Cardiac septum (tissue), 1 donor: Measurements from ENCODE around the gene SENP8. TPM values are rescaled to one million over a fixed set of nuclear protein-coding genes. Genes with fewer than 3 reads are reported as not detected.
"Not testable (repeated sequence)": the region's sequence is repeated elsewhere in the genome, so short reads cannot be mapped to it uniquely, and the experiment has no call there.

Experiments used
- DNase-seq: peaks from one replicate; pipeline ENCODE4 v3.0.0-alpha.2; 2020; ENCODE audit warnings: low spot score
- intact Hi-C: fragments of 100-400 bp; cut with DNase I; formaldehyde crosslinking; loops from one replicate; pipeline ENCODE4 v1.14.0; 2022
- total RNA-seq: library from RNA; stranded (reverse); fragmentation: NEBNext Ultra II Directional; extraction: Animal tissue kit (Norgen Biotek cat#: 25700); gene quantifications from one replicate; pipeline ENCODE4 v1.2.1, GENCODE V29; 2021
- donor health status: DM: no; HTN: no; CAD: no.

SENP8 gene
- total RNA-seq, 1 donor from 2014 or later: 4.2 TPM

DNA sequence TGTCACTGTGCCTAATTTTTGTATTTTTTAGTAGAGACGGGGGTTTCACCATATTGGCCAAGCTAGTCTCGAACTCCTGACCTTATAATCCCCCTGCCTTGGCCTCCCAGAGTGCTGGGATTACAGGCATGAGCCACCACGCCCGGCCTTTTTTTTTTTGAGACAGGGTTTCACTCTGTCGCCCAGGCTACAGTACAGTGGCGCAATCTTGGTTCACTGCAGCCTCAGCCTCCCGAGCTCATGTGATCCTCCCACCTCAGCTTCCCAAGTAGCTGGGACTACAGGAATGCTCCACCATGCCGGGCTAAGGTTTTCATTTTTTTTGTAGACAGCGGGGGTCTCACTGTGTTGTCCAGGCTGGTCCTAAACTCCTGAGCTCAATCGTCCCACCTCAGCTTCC is 53.8 kb downstream of the SENP8 start:
- intact Hi-C loops, DNase-seq: not testable (repeated sequence)

DNA sequence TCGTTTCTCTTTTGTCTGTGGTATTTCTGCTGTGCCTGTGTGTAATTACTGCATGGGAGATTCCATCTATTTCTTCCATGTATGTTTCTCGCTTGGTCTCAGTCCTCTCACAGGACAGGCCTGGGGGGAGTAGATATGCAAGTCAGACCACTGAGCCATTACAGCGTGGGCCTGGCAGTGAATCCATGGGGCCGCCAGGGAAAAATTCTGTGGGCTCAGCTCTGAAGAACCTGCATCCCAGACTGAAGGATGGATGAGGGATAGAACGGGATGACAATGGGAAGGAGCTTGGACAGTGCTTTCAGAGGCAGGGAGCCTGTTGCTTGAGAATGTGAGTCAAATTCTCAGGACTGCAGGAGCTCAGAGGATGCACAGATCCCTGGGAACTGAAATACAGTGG is 54.6 kb downstream of the SENP8 start:
- no peak for DNase-seq
- intact Hi-C loops: no loop called here

DNA sequence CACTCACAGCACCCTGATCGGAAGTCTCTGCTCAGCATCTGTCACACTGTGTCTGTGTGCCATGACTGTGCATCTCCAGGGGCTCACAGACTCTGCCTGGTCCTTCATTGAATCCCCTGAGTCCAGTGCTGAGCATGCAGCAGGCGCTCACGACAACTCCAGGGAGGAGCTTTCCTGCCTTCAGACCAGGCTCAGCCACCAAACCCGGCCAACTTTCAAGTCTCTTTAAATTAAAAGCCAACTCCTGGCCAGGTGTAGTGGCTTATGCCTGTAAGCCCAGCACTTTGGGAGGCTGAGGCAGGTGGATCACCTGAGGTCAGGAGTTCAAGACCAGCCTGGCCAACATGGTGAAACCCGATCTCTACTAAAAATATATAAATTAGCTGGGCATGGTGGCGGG is 55.2 kb downstream of the SENP8 start:
- intact Hi-C loops: no loop called here
- DNase-seq: no peak

DNA sequence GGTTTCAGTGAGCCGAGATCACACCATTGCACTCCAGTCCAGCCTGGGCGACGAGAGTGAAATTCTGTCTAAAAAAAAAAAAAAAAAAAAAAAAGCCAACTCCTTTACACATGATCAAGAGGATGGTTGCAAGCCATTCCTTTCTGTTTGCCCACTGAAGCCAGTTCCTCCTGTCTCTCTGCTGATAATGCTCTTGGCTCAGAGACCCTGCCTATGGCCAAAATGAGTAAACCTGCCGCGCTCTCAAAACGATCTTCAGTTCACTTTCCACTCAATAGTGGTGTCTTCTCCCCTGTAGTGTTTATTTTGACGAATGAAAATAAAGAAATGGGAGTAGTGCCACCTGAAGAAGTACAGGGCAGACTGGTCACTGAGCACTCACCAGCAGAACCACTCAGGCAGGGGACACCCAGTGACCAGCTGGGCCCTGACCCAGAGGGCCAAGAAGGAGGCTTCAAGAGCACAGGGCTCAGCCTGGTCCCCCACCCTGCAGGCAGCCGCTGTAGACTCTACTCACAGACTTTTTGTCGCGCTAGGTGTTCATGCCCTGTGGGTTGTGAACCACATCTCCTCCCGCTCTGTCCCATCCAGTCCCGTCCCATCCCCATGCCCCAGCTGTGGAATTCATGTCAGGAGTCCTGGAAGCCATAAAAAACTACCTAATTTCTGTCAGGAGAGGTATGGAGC is 55.8 kb downstream of the SENP8 start:
- intact Hi-C loops: no loop called here

DNA sequence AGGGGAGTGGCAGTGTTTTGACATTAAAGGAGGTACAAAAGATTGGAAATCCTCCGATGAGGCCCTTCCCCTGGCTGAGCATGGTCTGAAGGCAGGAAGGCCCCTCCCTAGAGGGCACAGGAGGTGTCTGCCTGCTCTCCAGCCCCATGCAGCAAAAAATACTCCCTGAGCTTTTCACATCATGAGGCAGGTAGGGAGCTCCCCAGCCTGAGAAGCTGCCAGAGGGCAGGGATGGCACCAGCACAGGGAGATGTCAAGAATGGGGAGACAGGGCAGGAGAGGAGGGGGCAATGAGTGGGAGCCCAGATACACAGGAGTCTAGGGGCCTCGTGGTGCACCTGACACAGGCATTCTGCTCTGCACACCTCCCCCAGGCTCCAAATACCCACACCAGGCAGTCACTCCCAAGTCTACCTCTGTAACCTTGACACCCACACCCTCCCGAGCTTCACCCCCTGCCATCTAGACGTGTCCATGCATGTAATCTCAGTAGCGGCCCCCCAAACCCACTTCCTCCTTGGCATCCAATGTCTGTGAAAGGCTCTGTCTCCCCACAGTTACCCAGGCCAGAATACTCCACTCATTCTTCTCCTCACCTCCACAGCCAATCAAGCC is 56.5 kb downstream of the SENP8 start:
- intact Hi-C loops: no loop called here
- no peak for DNase-seq

More for the DNA sequence above, 55.8 kb downstream of the SENP8 start:
- no peak for DNase-seq

DNA sequence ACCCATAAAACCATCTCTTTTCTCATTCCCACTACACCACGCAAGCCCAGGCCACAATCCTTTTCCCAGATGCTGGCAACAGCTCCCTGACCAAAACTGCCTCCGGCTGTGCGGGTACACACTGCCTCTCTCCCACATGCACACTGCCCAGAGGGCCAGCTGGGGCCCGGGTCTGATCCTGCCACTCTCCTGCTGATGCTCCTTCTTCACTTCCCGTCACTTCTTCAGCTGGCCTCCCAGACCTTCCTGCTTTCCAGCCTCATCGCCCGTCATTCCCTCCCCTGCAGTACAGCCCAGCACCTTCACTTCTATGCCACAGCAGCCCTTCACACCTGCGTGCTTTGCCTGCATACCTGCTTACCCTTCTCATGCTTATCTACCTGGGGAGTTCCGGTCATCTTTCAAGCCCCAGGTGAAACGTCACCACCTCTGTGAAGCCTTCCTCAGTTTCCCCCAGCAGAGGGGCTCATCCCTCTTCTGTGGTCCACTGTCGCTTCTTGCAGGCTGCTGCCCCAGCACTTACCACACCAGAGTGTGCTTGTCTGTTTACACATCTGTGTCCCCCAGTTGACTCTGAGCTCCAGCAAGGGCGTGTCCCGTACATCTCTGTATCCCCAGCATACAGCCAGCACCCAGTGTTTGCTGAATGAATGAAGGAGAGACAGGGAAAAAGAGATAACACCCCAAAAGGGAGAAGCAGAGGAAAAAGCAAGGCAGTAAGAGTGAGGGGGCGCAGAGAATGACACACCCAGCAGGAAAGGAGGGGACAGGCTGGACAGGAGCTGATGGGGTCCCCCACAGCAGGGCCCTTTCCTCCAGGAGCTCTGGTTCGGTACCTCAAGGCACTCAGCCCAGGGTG is 57.2 kb downstream of the SENP8 start:
- intact Hi-C loops: no loop called here
- DNase-seq: no peak

DNA sequence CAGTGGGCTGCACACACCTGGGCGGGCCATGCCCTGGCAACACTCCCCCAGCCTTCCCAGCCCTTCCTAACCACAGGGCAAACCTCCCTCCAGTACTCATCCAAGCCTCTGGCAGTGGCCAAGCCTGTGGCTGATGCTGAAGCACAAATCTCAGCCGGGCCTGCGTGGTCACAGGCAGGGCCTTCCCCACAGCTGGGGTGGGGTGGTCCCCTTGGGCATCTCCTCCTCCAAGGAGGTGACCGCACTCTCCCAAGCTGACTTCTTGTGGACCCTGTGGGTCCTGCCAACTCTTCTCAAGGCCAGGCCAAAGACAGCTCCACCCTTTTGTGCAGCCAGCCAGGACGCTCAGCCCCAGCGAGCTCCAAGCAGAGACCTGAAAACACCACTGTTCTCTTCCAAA is 58.0 kb downstream of the SENP8 start:
- DNase-seq: no peak
- intact Hi-C loops: no loop called here

DNA sequence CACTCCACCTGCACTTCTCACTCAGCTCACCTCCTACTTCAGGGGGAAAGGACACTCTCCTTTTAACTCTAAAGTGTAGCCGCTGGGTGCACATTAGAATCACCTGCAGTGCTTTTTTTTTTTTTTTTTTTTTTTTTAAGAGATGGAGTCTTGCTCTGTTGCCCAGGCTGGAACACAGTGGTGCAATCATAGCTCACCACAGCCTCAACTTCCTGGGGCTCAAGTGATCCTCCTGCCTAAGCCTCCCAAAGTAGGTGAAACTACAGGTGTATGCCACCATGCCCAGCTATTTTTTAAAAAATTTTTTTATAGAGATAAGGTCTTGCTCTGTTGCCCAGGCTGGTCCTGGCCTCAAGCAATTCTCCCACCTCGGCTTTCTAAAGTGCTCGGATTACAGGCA is 58.5 kb downstream of the SENP8 start:
- DNase-seq: no peak
- intact Hi-C loops: no loop called here

DNA sequence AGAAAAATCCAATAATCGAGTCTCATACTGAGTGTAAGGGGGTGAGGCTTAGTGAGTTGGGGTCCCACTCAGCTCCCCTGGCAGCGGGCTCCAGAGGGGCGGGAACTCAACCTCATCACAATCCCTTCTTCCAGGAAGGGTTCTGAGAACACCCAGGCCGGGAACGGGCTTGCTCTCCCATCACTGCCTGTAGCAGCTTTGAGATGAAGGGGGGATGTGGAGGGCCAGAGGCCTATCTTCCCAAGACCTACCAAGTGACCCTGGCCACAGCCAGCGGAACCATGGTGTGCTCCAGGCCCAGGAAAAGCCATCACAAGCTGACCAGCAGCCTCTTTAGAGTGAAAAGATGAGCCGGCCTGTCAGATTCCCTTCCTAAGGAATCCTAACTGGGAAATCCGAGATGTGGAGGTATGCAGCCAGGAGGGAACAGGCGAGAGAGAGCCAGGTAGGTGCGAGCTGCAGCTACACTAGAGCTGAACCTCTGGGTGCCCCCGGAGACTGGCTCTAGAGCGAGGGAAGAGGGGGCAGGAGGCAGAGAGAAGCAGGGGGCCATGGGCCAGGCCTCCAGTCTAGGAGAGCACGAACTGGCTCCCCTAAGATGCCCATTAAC is 60.9 kb downstream of the SENP8 start:
- no peak for DNase-seq

DNA sequence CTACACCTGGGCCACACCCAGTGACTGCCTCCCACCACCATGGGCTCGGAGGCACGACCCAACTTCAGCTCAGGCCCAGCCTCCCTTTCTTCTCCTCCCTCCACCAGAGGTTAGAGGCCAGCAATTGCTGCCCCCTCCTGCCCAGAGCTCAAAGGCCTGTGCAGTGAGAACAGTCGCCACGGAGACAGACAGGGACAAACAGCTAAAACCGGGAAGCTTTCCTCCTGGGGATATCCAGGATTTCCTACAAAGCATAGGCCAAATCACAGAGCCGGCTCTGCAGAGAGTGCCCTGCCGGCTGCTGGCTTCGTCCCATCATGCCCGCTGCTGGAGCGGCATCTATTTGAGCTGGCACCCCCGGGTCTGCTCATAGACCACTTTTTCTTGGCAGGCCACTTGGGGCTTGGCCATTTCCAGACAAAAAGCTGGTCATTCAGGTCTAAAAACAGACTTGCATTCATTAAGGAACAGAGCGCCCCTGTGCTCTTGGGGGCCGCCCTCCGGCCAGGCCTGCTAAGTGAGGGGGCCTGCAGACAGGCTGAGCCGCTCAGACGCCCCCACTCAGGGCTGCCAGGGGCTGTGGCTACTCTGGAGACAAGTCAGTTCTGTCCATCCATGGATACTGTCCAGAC is 61.9 kb downstream of the SENP8 start:
- DNase-seq: no peak
- intact Hi-C loops: no loop called here

More for the DNA sequence above, 60.9 kb downstream of the SENP8 start:
- intact Hi-C loops: no loop called here

DNA sequence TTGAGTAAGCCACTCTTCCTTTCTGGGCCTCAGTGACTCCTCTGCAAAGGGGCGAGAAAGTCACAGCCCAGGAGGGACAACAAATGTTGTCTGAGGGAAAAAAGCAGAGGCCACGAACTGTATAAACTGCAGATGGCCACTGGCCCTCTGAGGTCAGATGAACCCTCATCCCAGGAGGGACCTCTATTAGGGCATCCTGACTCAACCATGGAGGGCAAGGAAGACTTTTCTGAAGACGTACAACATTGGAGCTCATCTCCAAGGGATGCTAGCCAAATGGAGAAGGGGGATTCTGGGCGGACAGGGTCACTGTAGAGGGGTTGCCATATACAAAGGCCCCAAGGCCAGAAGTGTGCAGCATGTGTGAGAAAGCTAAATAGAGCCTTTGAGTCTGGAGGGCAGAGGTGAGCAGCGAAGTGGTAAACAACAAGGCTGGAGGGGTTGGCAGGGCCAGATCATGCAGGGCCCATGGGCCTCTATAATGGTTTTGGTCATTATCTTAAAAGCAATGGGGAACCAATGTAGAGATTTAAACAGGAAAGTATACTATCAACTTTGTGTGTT is 62.6 kb downstream of the SENP8 start:
- no peak for DNase-seq
- intact Hi-C loops: no loop called here

DNA sequence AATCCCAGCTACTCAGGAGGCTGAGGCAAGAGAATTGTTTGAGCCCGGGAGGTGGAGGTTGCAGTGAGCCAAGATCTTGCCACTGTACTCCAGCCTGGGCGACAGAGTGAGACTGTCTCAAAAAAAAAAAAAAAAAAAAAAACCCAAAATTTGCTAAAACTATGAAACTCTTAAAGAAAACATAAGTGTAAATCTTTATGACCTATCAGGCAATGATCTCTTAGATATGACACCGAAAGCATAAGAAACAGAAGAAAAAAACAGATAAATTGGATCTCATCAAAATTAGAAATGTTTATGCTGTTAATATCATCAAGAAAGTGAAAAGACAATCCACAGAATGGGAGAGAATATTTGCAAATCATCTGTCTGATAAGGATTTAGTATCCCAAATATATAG is 64.0 kb downstream of the SENP8 start:
- intact Hi-C loops: no loop called here
- DNase-seq: no peak

DNA sequence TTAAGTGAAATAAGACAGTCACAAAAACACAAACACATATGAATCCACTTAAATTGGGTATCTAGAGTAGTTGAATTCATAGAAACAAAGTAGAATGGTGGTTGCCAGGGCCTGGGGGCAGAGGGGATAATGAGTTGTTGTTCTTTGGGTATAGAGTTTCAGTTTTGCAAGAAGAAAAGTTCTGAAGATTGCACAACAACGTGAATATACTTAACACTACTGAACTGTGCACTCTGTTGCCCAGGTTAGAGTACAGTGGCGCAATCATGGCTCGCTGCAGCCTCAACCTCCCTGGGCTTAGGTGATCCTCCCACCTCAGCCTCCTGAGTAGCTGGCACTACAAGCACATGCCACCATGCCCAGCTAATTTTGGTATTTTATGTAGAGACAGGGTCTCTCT is 64.5 kb downstream of the SENP8 start:
- intact Hi-C loops: no loop called here

DNA sequence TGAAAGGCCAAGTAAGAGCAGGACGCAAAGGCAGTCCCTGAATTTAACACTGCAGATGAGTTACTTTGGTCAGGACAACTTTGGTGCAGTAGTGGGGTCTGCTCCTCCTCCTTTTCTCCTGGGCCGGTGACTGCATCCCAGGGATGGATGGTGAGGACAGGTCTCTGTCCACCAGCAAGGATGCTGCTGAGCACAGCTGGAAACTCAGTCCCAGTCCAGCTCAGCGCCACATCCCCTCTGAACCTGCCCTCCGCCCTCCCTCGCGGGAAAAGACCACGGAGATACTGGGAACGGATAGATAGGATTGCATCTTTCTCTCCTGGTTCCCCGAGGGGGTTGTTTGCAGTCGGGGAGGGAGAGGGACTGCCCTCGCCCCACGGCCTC is 65.6 kb downstream of the SENP8 start:
- intact Hi-C loops: no loop called here
- no peak for DNase-seq

More for the DNA sequence above, 64.5 kb downstream of the SENP8 start:
- DNase-seq: no peak

DNA sequence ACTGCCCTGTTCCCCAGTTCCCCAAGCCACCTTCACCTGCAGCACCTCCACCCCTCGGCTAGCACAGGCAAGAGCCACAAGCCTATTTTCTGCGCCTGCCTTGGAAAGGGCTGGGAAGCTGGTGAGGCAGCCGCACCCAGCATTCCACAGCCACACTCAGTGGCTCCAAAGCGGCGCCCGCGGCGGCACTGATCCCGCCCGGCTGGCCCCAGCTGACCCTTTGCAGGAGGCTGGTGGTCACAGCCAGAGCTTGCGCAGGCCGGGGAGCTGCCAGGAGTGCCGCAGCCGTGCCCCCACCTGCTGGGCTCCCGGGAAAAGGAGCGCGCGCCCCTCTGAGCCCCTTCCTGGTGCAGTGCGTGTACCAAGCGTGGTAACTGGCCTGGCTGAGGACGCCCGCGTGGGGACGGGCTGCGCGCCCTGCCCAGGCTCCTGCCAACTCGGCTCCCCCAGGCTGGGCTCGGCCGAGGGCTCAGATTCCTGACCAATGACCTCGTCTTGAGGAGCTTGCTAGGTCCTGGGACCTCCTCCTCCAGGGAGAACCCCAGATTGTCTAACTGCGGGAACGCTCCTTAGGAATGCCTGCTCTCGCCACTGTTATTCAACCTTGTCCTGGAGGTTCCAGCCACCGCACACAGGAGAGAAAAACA is 66.1 kb downstream of the SENP8 start:
- DNase-seq: no peak
- intact Hi-C loops: no loop called here

DNA sequence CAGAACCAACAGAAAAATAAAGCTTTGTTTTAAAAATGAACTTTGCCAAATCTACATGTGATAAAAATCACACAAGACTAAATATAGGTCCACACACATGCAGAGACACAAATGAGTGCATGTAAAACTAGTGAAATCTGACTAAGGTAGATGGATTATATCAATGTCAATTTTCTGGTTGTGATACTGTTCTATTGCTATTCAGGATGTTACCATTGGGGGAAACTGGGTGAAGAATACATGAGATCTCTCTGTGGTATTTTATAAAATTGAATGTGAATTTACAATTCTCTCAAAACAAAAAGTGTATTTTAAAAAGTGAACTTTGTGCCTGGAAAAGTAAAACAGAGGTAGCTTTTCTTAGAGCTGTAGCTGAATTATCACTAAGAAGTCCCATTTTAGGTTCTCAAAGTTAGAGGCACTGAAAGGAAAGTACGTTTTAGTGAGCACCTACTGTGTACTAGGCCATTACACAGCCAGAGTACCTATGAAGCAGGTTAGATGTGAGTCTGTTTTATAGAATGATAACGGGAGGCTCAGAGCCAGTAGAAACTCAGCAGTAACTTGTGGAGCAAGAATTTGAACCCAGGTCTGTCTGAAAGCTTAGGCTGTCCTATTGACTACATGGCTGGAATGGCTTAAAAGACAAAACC is 71.2 kb downstream of the SENP8 start:
- intact Hi-C loops: no loop called here
- DNase-seq: no peak

DNA sequence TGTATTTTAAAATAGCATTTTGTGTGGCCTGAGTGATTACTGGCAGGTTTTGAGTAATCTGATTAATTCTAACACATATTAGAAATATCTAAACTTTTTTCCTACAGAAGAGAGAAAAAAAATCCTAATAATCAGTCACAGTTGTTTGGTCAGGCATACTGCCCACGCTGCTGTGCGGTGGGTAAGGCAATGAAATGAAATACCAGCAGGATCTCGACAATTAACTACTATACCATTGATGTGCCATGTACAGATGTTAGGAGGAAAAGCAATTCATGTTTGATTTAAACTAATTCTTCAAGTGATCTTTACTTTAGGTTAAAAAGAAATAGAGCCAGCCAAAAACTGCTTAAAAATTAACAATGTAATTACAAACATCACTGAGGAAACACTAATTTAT is 74.2 kb downstream of the SENP8 start:
- intact Hi-C loops: no loop called here
- no peak for DNase-seq
